Prostate gland (tissue), 2 donors: ENCODE results near the gene SCAMP4.

Experiments
- CTCF ChIP-seq, 4 experiments: fragments of 200-600 bp in 2 of 4; fragments of 450-650 bp in 2 of 4; sonication (generic) in 2 of 4; IDR thresholded peaks; 1 replicate in 3 of 4; 2 replicates in 1 of 4; pipeline ENCODE4 v1.5.1; 2016 to 2019; ENCODE audit warnings: antibody characterized with exemption in 4 of 4, mild to moderate bottlenecking in 2 of 4, moderate library complexity in 2 of 4
- POLR2A ChIP-seq: fragments of 450-650 bp; IDR thresholded peaks from one replicate; pipeline ENCODE4 v1.6.1; 2016; ENCODE audit warnings: antibody characterized with exemption, mild to moderate bottlenecking

GRCh38 chr19:1911098-1911497 lies 5.9 kb downstream of the SCAMP4 start:
- no peak for TF ChIP-seq CTCF (IDR thresholded peaks at IDR 0.05)
- no peak for TF ChIP-seq POLR2A
